ENCODE measurements around the gene FAT1.

FAT1 gene

DNA sequence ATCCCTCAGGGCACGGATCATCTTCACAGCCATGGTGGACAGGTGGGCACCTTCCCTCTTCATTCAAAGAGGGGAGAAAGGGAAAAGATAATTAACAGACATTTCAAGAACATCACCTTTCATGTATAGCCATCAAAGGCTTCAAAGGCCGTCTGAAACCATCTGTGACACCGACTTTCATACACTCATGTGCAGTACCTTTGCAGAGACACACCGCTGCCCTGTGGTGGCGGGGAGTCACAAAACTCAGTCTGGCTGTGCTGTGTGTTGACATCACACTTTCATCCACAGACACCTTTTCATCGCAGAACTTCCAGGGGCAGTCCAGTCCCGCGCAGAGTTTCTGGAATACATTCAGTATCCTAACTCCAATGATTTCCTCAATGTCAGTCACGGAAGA lies 120.7 kb downstream of the FAT1 start:
- DNase-seq = no peak

DNA sequence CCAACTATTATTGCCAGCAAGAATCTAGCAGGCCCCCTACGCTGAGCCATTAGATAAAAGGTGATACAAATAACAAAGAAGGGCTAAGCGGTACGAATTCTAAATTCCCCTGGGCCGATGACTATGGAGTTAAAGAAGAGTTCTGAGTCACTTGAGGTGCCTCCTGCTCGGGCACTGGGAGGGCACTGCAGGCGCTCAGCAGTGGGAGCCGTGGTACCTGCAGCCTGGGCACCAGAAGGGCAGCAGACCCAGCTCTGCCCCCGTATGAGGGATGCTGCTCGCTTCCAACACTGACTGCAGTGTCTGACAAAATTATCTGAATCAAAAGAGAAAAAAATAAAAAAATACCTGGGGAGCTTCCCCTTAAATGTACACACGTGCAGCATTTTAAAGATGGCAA lies 124.2 kb downstream of the FAT1 start:
- DNase-seq = no peak

DNA sequence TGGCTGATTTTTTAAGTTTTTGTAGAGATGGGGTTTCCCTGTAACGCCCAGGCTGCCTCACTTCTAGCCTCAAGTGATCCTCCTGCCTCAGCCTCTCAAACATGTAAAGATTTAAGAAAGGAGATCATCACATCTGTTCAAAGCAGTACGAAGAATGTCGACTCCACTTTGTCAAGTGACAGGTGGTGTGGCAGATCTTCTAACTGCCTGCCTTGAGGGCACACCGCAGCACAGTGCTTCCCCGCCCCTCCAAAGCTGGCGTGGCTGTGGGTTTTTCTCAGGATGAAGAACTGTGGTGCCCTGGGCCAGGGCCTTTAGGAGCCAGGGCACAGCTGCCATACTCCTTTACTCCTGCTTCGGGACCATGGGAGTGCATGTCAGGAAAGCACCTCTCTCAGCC lies 125.0 kb downstream of the FAT1 start:
- no peak for DNase-seq

DNA sequence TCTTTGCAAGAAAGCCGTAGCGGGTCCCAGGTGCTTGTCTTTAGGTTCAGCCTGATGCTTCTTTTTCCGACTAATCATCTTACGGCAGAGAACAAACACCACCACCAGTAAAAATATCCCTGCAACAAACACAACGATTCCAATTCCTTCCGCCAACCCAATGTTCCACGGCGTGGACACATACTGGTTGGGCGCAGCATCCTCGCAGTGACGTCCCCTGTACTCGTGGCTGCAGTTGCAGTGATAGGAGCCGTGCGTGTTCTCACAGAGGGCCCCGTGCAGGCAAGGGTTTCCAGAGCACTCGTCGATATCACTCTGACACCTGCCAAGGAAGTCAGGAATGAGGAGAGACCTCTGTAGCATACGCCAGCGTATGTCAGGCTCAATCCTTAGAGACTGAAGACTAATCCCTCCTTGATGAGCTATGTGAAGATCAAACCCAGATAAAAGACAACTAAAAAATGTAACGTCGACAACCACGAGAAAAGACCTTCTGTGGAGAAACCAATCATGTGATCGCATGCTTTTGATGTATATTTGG lies 126.7 kb downstream of the FAT1 start:
- no peak for DNase-seq

DNA sequence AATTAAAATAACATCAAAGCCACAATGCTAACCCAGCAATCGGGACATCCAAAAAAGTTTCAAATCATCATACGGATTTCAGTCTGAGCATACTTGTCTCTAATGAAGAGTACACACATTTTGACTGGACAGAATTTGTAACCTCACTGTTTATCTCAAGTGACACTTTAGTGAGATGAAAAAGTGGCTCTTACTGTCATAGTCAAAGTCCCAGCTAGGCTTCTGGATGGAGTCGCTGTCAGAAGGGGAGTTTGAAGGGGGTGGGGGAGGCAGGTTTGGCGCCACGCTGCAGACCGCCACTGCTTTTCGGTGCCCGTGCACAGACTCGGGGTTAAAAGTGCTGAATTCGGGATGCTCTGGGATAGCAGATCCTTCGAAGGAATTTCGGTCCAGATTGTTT lies 127.3 kb downstream of the FAT1 start:
- no peak for DNase-seq

DNA sequence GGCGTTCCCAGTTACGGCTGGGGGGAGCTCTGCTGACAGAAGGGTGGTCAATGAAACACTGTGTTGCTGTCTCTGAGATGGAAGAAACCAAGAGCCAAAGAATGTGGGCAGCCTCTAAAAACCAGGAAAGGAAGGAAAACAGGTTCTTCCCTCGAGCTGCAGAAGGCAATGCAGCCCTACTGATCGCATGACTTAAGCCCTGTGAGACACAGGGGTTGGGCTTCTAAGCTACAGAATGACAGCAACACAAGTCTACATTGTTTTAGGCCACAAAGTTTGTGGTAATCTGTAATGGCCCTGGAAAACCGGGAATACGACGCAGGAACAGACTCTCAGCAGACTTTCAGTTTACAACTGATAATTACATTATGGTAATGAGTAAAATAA lies 130.1 kb downstream of the FAT1 start:
- DNase-seq = no peak

DNA sequence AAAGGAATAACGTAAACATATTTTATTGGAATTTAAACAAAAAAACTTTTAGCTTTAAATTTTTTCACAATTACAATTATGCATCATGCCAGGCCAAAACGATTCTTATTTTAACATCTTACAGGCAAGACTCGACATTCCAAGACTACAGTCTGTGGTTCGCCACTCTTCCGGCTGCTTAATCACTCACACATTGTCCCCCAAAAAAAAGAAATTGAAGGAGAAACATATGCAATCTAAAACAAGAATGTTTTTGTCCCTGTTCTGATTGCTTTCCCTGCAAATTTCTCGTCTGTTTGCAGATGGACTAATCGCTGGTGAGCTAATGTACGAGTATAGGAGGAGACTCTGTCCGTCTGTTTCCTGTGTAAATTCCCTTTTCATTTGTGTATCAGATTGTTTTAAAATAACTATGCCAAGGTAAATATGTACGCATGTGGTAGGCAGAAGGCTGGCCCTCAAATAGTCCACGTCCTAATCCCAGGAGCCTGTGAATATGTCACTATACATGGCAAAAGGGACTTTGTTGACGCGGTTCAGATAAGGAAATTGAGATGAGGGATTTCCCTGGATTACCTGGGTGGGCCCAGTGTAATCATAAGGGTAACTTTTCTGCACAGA lies 130.6 kb downstream of the FAT1 start:
- DNase-seq = no peak

DNA sequence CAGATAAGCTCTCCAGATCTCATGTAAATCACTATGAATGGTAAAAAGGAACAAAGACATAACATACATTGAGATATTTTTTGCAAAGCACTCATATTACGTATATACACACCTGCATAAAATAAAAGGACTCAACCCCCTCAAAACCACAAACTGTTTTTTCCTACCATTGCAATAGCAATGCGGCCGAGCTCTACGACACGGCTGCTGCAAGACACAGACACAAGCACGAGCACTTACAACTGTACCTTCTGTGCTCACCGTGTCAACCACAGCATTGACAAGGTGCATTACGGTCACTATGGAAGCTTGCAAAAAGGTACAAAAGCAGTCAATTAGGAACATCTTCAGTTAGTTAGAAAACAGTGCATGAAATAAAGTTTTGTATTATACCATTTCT lies 131.2 kb downstream of the FAT1 start:
- DNase-seq = no peak

DNA sequence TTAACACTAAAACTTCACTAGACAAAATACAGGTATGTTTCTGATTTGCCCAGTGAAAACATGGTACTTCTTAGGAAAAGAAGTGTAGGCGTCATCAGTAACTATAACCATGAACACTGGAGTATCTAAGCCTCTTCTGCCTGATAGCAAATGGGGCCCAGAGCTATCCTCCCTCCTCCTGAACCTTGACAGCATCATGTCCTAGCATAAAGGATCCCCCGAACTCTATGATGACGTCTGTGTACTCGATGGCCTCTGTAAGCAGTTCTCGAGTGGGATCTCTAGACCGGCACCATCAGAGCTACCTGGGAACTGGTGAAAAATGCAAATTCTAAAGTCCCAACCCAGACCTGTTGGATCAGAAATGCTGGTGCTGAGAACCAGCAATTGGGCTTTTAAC lies 132.0 kb downstream of the FAT1 start:
- DNase-seq = no peak

DNA sequence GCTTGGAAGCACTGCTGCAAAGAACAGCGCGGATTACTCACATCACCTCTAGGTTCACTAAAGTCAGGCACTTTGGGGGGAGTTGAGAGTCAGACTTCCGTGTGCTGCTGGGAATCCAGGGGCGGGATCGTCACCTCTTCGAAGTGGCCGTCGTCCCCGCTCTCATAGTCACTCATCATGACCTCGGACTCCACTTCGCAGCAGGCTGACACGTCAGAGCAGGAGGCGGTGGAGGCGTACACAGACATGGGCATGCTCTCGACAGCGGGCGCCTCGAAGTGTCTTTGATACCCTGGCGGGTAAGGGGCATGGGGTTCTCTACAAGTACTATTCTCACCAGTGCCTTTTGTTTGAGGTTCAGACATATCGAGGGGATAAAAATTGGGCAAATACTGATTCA lies 135.2 kb downstream of the FAT1 start:
- DNase-seq = no peak

DNA sequence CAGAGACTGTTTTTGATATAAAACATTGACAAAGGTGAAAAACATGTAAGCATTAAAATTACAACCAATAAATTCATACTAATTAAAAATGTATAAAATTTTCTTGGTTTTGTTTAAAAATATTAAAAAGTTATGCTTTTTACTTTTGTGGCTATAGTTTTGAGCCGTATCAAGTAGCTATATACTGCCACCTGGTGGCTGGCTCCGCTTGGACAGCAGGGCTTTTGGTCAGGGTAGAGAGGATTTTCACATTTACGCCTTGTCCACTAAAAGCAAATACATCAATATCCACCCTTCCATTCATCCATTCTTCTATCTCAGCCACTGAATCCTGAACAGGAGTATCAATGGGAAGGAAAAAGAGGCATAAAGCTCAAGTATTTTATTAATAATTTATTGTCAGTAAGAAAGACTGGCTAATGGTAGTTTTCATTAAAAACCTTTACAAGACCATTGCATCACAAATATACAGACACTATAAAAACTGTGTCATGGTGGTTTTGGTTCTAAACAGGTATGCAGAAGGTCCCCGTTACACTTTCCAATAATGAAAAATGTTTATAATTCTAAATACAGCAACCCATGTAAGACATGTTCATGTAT lies 136.1 kb downstream of the FAT1 start:
- peak; percentile 49 for DNase-seq

DNA sequence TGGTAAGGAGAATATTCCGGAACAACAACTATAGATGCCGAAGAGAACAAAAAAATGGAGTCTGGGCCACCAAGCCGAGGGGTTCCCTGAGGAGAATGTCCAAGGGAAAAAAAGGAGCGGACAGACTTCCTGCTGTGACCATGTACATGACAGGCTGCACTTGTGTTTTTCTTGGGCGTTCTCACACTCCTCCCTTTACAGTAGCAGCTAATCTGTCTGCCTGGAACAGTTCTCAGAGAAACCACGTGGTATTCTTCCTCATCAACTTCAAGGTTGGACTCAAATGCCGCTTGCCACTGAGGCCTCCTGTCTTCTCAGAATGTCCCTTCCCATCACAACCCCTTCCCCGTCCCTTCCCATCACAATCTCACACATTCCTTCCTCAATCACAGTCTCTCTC lies 137.5 kb downstream of the FAT1 start:
- no peak for DNase-seq

DNA sequence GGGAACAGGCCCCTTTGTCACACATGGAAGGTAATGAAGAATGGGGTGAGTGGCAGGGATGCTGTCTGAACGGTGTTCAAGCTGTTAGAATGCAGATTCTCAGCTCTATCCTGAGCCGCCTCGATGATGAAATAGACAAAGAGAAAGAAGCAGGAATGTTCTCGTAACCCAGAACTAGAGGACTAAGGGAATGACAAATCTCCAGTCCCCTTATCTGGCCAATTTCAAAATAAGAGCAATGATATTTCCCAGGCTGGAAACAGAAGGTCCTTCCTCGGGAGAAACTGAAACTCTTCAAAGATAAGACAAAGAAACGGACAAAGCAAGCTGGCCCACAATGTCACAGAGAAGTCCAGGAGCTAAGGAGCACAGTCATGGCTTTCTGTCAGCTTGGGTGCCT lies 138.7 kb downstream of the FAT1 start:
- no peak for DNase-seq

DNA sequence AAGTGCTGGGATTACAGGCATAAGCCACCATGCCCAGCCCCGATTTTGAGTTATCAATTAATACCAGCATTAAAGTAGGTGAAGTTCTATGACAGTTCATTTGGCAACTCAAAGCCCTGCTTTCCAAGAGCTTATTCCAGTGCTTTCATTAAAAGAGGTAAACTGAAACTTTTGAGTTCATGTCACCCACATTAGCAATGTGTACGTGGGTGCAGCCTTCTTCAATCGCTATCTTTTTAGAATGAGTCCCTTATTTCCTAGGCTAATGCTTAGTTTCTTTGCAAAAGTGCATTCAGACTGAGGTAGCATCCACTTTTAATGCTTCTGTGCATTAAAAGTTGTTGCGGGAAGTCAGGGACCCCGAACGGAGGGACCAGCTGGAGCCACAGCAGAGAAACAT lies 142.2 kb downstream of the FAT1 start:
- DNase-seq = no peak

DNA sequence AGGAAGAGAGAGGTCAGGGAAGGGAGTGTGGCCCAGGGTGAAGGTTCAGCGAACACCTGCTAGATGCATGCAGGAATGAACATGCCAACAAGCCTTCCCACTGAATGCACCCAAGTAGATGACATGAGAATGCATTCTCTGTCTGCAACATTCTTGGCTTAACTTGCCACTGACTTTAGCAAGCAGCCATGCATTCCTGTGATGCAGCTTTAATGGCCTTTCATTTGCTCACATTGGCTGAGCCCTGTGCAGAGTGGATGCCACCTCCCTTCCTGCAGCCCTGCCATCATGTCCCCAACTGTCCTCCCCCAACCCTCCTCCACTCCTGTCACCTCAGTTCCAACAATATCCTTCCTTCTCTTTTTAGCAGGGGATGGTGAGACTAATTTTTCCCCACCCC lies 143.0 kb downstream of the FAT1 start:
- no peak for DNase-seq

DNA sequence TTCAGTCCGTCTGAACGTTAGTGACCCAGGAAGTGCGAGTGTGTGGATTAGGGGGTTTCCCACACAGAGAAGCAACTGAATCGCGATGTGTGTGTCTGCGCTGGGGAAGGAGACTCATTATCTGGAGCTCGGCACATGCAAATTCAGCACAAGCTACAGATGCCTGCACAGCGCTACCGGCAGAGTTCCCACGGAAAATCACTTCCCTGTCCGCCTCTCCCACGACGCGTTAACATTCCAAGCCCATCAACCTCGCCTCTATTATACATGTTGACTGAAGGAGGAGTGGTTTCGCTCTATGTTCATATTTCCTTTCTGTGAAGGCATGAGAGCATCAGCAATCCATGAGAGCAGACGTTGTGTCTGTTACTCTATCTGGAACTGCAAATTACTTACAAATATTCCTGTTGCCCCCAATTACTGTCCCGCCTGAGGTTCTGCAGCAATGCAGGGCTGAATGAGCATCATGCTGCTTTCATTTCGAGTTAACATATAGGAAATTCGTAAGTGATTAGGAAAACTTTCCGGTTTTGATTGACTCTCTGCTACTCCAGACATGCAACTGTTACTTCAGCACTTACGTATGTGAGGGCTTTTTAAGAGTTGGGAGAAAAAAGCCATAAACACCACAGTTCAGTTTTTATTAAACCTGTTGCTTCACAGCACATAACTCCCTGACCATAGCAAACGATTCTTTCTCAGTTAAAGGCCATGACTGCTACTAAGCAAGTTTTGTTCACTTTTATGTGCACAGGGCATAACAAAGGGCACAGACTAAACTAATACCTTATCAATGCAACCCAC lies 153.3 kb downstream of the FAT1 start:
- no peak for DNase-seq

DNA sequence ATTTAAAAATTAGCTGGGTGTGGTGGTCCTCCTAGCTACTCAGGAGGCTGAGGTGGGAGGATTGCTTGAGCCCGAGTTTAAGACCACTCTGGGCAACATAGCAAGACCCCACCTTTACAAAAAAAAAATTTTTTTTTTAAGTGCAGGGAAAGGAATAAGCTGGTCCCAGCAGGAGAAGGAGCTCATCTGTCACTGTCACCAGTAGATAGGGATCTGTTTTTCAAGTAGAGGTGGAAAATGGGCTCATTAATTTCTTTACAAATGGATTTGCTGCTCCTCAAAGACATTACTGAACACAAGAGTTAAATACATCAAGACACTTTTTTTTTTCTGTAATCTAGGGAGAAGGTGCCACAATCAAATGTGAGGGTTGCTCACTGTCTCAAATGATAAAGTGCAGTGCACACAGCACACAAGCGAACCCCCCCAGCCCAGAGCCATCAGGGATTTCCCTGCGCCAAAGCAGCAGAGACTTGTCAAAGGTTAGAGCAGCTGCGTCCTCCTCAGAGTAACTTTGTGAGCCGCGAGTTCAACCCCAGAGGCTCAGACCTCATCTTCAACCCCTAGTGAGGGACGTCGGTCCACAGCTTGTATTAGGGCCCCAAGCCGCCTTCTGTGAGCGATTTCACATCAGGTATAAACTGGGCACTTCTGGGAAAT lies 154.0 kb downstream of the FAT1 start:
- DNase-seq = no peak

DNA sequence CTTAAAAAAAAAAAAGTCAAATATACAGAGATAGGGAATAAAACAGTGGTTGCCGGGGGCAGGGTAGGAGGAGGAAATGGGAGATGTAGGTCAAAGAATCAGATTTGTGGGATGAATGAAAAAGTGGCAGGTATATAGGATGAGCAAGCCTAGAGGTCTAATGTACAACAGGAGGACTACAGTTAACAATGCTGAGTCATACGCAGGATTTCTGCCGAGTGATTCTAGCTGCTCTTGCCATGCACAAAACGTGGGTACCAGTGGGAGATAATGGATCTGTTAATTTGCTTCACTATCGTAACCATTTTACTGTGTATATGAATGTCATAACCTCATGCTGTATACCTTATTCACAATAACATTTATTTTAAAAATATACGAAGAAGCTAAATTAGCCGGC lies 157.6 kb downstream of the FAT1 start:
- no peak for DNase-seq

DNA sequence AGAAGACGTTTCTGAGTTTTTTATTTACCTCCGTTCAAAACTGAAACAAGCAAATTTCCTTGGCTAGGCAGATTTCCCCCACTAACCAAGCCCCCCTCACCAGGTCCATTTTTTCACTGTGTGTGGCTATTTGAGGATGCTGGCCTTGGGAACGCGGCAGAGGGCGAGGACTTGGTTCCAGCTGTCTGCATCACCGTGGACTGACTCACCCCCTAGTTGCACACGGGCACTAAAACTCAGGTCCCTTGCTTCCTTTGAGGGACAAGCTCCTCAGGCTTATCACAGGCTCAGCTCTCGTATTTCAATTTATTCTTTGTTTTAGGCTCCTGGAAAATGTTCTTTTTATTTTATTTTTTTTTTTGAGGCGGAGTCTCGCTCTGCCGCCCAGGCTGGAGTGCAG lies 159.9 kb downstream of the FAT1 start:
- DNase-seq = no peak

DNA sequence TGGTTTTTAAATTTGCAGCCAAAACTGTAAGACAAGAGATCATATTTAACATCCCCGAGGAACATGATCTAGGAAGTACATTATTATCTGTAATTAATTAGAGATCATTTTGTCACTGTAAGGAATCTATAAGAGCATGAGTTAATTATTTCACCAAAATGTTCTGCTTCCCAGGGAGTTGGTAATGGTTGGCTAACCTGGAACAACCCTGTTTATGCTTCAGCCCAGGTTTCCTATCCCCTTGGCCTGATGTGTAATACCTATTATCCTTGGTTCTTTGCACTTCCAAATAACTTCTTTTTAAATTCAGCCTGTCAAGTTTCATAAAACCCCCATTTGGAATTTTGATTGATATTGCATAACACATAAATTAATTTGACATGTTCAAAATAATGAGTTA lies 161.9 kb downstream of the FAT1 start:
- DNase-seq = no peak

DNA sequence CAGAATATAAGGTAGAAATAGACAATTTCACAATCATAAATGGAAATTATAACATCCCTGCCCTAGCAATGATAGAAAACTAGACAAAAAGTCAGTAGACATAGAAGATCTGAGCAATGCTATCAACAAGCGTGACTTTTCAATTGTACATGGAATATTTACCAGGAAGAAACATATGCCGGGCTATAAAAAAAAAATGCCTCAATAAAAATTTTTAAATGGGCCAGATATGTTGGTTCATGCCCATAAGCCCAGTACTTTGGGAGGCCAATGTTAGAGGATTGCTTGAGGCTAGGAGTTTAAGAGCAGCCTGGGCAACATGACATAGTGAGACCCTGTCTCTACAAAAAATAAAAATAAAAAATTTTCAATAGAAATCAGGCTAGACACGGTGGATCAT lies 163.0 kb downstream of the FAT1 start:
- DNase-seq = no peak

DNA sequence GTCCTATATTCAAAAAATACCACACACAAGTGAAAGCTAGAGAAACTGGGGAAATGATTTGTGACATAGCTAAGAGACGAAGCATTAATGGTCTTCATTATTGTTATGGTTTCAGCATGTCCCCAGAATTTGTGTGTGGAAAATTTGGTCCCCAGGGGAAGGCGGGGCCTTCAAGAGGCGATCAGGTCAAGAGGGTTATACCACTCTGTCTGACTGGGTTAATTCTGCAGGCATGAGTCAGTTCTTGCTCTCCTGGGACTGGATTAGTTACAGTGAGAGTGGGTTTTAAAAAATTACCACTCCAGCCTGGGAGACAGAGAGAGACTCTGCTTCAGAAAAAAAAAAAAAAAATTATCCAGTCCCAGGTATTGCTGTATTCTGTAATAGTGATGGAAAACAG lies 166.2 kb downstream of the FAT1 start:
- no peak for DNase-seq

DNA sequence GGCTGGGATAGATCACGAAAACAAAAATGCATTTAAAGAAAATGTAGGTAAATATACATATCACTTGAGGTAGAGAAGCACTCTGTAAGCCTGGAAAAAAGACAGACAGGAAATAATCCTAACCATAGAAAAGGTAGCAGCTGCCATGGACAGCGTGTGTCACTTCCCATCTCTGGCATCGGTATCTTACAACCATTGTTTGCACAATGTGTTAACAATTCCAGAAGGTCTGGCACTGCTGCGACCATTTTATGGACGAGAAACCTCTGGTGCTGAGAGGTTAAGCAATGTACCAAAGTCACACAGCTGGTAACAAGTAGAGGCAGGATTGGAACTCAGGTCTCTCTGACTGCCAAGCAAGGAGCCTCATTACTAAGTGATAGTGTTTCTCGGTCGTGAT lies 166.6 kb downstream of the FAT1 start:
- DNase-seq = no peak

Measured in effector CD4-positive, alpha-beta T cell (primary cell).